Body of pancreas (tissue), 4 donors: ENCODE results near the gene ANKS1B.

Source experiments
- POLR2A ChIP-seq, 3 donors: fragments of 450-650 bp; IDR thresholded peaks; one replicate each; pipeline ENCODE4 v1.6.1; 2016; ENCODE audit warnings: antibody characterized with exemption in 3 of 3, mild to moderate bottlenecking in 2 of 3
- TF ChIP-seq, protein P1 (sequence below), 7 experiments: fragments of 450-650 bp in 4 of 7; fragments of 200-600 bp in 3 of 7; sonication (generic) in 3 of 7; IDR thresholded peaks; one replicate each; pipeline ENCODE4 v1.5.1; 2016 to 2019; ENCODE audit warnings: antibody characterized with exemption in 7 of 7

DNA sequence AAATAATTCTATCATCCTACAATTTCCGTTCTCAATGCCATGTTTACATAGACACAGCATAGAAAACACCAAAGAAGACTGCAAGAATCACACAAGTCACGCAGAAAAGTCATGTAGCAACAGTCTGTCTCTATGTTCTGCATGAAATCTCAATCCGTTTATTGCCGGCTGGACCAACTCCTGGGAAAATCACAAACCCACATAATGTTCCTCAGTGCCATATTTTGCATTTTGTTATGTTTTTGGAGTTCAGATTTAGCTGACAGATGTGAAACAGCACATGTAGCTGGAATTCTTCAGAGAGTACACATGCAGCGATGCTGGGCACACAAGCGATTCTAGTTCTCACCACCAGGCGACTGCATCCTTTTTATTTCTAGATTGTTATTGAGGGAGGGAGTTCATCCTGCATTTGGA is 1146.5 kb downstream of the ANKS1B start:
- TF ChIP-seq, protein P1, sequence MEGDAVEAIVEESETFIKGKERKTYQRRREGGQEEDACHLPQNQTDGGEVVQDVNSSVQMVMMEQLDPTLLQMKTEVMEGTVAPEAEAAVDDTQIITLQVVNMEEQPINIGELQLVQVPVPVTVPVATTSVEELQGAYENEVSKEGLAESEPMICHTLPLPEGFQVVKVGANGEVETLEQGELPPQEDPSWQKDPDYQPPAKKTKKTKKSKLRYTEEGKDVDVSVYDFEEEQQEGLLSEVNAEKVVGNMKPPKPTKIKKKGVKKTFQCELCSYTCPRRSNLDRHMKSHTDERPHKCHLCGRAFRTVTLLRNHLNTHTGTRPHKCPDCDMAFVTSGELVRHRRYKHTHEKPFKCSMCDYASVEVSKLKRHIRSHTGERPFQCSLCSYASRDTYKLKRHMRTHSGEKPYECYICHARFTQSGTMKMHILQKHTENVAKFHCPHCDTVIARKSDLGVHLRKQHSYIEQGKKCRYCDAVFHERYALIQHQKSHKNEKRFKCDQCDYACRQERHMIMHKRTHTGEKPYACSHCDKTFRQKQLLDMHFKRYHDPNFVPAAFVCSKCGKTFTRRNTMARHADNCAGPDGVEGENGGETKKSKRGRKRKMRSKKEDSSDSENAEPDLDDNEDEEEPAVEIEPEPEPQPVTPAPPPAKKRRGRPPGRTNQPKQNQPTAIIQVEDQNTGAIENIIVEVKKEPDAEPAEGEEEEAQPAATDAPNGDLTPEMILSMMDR (IDR thresholded peaks at IDR 0.05): peak in 3 of 7 experiments; percentile 12 to 14 (median 13)
- TF ChIP-seq POLR2A (IDR thresholded peaks at IDR 0.05): no peak
